ENCODE measurements around the gene EIF4G3. TPM values are rescaled to one million over a fixed set of nuclear protein-coding genes. Genes with fewer than 3 reads are reported as not detected.

Gene EIF4G3
- total and polyA plus RNA-seq, 2 of the 8 experiments (the other 6 are each of a cell fraction or from before 2014, with no cell fraction given): 47.5 to 66.6 TPM

DNA sequence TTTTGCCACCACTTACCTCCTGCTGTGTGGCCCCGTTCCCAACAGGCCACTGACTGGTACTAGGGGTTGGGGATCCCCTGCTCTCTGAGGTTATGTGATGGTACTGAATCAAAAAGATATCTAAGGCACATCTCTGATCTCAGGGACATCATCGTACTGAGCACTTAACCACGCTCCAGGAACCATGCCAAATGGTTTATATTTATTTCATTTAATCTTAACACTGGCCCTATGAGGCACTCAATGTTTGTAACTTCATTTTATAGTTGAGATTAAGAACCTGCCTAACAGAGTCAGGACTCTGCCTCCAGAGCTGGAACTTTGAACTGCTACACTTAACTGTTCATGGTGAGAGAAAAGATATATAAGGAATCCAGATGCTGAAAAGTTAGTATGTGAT lies 291.6 kb downstream of the EIF4G3 start (continued):
- TF ChIP-seq SP2 (IDR thresholded peaks at IDR 0.05; ENCODE audit: low read length) (no peak), RBBP5 (IDR thresholded peaks at IDR 0.05; ENCODE audit: borderline replicate concordance, low read depth, low read length) (no peak), ASH2L (IDR thresholded peaks at IDR 0.05; ENCODE audit: low read length) (no peak)
